Femur (tissue), 1 donor: ENCODE data around the gene TCF15.

Experiments
- DNase-seq: peaks from one replicate; pipeline ENCODE4 v3.0.0-alpha.2; 2017

The TCF15 gene

GRCh38 chr20:641516-641875 is 31.4 kb upstream of the TCF15 start:
- no peak for DNase-seq

DNA sequence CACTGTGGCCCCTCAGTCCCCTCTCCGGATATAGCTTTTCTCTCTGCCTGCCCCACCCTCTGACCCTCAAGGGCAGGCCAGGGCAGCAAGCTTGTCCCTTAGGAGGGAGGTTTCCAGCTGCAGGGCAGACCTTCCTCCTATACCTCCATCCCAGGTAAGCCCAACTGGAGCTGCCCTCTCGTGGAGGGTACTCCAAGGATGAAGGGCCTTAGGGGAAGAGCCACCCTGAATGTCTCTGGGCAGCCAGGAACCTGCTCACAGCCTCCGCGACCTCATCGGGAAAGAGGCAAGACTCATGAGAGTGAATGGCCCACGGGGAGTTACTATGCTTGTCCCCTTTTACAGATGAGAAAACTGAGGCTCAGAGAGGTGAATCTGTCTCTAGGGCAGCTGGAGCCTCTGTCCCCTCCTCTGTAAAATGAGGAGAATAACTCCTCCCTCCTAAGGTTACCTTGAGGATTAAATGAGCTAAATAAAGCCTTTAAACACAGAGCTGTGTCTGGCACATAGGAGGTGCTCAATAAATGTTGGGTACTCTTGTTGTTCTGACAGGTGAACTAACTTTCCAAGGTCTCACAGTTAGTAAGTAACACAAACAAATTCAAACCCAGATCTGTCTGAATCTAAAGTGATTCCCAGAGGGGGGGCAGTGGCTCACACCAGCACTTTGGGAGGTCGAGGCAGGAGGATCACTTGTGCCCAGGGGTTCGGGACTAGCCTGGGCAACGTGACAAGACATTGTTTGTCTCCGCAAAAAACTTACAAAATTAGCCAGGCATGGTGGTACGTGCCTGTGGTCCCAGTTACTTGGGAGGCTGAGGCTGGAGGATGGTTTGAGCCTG is 30.8 kb upstream of the TCF15 start:
- DNase-seq = no peak

GRCh38 chr20:638579-638978 is 28.5 kb upstream of the TCF15 start:
- no peak for DNase-seq

DNA sequence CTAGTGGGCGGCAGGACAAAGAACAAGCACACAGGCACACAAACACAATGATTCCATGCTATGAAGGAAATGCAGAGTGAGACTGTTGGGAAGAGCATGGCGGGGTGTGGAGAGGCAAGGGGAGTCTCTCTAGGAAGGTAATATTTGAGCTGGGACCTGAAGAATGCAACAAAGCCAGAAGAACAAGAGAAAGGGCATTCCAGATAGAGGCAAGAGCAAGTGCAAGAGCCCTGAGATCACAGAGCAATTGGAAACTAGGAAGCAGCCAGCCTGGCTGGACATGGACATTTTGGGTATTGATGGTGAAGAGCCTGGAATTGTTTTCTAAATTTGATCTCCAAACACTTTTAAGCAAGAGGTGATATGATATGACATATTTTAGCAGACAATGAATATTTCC is 27.4 kb upstream of the TCF15 start:
- no peak for DNase-seq

DNA sequence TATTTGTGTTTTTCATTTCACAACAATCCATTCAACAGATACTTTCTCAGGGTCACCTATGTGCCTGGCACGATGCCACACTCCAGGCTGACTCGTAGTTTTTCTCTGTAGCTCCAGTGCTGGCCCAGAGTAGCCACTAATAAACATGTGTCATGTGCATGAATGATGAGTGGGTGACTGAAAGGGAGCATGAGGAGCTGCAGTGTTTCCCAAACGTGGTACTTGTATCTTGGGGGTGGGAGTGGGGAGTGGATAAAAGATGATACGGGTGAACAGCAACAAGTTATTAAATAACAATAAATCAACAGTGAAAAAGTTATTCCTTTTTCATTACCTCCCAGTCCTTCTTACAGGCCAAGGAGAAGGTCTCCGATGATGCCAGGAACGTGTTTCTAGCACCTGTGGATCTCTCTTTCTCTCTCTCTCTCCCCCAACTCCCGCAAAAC is 25.8 kb upstream of the TCF15 start:
- DNase-seq = no peak

DNA sequence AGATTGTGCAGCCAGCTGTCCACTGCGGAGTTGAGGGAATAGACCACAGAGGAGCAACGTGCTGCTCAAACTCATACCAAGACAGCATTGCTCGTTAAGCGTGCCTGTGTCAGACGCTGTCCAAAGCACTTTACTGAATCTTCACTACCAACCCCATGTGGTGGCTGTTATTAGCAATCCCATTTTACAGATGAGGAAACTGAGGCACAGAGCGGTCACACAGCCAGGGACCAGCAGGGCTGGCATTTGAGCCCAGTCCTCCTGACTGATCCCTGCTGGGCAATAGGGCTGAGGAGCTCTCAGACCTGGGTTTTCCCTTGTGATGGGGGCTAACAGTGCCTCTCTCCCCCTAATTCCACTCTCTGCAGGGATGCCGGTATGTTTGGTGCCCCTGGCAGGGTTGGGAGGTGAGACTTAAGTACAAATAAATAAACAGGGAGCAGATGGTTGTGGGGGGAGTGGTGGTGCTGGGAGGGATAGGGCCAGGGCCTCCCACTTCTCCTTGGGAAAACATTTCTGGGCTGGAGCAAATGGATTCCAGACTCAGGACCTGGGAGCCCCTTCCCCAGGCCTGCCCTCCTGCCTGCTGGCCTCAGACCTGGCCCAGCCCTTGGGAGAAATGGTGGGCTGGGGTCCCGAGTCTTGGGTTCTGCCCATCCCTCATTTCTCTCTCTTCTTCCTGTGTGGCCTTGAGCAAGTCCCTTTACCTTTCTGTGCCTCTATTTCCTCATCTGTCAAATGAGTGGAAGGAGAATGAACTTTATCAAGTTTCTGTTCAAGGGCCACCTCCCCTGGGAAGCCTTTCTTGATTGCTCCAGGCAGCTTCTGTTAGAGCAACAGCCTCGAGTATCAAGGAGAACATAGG is 25.2 kb upstream of the TCF15 start:
- no peak for DNase-seq

- no peak for DNase-seq
These were observed 24.2 kb upstream of the TCF15 start for GRCh38 chr20:634148-634925.

DNA sequence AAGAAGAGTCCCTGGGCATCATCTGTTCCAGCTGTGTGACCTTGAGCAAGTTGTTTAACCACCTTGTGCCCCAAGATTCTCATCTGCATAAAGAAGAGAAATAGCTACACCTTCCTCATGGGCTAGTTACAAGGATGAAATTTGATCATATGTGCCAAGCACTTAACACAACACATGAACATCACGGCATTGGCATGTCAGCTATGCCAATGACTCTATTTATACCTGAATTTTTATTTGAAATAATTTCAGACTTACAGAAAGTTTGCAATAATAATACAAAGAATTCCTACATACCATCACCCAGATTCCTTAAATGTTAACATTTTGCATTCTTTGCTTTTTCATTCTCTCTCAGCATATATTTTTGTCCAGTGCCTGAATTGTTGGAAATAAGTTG is 21.0 kb upstream of the TCF15 start:
- no peak for DNase-seq

GRCh38 chr20:626579-626978 is 16.5 kb upstream of the TCF15 start:
- no peak for DNase-seq

DNA sequence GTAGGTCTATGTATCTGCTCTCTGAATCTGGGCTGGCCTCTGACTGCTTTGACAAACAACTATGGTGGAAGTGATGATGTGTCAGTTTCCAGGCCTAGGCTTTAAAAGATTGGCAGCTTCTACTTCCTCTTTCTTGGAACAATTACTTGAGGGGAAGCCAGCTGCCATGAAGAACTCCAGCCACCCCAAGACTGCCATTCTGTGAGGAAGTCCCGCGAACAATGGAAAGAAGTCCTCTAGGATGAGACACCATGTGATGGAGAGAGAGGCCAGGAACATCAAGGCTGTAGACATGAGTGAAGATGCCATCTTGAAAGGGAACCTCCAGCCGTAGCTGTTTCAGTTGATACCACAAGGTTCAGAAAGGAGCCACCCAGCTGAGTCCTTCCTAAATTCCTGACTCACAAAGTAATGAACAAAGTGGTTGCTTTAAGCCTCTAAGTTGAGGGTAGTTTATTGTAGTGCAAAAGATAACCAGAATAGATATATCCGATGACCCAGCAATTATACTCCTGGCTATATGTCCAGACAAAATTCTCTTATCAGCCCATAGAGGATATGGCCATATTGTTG is 15.3 kb upstream of the TCF15 start:
- no peak for DNase-seq

DNA sequence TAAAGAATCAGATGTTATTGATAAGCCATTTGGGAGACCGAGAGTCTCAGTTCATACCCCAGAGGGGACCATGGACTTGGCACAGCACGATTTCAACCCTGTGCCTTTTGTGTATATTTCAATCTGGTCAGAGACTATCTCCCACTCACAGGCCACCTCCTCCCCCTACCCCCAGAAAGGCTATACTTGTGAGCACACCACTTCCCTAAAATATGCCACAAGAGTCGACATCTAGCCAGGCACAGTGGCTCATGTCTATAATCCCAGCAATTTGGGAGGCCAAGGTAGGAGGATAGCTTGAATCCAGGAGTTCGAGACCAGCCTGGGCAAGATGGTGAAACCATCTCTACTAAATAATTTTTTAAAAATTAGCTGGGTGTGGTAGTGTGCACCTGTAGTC is 13.6 kb upstream of the TCF15 start:
- no peak for DNase-seq

DNA sequence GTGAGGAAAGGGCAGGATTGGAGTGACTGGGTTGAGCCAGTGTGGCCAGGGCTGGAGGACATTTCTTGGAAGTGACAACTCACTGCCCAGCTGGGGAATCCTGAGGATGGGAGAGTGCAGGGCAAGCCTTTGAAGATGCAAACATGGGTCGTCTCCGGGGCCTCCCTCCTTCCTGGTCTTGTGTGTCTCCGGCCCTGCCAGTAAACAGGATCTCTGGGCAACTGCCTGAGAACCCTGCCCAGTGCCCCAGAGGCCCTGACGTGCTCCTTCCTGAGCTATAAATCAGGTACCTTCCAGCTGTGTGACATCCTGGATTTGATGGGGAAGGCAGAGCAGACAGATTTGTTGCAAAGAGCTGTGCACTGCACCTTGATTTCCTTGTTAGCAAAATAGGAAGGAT is 12.9 kb upstream of the TCF15 start:
- DNase-seq = no peak

GRCh38 chr20:622161-622560 is 12.1 kb upstream of the TCF15 start:
- DNase-seq = no peak

- DNase-seq = no peak
These were observed 11.1 kb upstream of the TCF15 start for GRCh38 chr20:621125-621756.

- DNase-seq = no peak
These were observed 10.1 kb upstream of the TCF15 start for GRCh38 chr20:620246-620645.

- no peak for DNase-seq
These were observed 8.9 kb upstream of the TCF15 start for GRCh38 chr20:618980-619379.

DNA sequence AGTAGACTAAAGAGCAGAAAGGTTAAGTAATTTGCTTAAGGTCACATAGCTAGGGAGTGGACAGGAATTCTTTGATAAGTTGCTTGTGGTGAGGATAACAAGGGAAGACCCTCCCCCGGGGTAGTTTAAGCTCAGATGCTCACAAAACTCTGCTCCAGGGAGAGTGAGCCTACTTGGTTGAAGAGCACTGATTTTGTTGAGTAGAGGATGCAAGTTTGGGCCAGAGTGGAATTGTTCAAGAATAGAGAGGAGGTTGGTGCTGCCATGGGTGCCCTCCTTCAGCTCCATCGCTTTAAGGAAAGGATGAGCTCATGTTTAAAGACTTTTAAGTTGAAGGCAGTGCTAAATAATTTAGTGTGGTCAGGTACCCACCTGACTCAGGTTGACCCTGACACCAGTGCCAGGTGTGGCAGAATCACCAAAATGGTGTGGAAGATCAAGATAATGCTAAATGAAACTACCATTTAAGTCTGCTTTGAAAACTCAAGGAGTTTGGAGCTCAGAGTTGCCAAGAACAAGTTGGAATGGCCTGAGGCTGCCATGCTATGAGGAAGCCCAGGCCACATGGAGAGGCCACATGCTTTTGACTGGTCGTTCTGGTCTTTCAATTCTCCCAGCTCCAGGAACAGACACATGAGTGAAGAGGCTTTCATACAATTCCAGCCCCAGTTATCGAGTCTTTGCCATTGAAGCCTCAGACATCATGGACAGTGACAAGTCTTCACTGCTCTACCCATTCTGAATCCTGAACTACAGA is 8.0 kb upstream of the TCF15 start:
- DNase-seq = no peak

- no peak for DNase-seq
These were observed 5.4 kb upstream of the TCF15 start for GRCh38 chr20:615514-615913.

DNA sequence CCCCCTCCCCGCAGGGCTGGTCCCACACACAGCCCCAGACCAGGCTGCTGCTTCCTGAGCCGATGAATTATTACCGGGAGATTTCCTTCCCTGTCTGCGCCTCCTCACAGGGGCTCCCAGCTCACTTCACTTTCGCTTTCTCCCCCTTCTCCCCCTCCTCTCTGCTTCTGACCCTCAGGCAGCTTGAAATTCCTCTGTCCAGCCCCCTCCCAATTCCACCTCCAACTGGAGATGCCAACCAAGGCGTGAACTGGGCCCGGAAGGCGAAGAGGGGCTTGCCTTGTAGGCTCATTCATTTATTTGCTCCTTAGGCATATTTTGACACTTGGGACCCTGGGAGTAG is 1.7 kb upstream of the TCF15 start:
- DNase-seq = no peak

DNA sequence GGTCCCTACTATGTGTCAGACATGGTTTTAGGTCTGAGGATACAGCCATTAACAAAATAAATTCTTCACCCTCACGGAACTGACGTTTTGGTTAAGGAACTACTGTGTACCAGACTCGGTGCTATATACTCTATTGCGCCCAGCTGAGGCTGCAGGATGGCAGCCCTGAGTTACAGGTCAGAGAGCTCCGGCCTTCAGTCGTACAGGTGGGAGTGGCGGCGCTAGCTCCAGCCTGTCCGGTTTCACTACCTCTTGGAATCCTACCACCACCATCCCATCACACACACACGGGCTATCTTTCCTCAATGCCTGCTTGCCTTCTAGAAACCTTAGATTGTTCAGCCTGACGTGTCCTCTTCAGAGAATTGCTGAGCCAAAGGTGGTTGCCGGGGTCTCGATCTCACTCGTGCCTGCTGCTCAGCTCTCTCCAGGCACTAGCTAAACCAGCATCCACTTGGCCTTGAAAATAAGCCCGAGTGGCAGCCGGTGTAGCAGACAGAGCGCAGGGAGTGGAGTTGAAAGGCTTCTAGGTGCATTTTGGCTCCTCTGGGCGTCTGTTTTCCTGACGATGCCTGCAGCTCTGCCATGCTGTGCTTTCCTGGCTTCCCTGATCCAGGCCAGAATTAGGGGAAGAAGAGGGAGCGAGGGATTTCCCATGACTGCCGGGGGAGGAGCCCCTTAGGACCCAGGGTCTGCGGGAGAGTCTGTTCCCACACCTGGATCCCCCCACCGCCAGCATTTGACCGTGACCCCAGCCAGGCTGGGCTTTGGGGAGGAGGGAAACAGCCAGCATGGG is 1.1 kb upstream of the TCF15 start:
- no peak for DNase-seq

DNA sequence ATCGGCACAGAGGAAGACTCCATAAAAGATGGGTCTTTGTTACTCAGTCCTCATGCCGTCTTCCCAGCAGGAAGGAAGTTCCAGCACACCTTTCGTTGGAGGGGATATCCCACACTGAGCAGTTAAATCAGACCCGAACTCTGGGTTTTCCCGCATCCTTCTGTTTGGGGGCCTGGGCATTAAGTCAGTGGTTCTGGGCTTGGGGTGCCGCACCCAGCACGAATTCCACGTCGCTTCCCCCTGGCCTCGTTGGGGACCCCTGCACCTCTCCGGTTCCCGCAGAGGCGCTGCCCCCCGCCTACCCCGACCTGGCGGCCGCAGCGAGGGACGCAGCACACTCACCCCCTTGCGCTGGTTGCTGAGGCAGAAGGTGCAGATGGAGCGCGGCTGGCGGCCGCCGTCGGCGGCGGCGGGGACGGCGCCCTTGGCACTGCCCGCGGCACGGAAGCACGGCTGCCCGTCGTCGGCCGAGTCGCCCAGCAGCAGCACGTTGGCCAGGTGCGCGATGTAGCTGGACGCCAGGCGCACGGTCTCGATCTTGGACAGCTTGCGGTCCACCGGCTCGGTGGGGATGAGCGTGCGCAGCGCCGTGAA is 641 bp downstream of the TCF15 start:
- no peak for DNase-seq
